GM18858 (cell line): ENCODE measurements around the gene DIPK1B.

ENCODE experiments used
- ATAC-seq: cut with Tn5 transposase; IDR thresholded peaks from one replicate; pipeline ENCODE4 v1.9.1; 2021; ENCODE audit not compliant: unreplicated experiment

The DIPK1B gene

GRCh38 chr9:136711751-136712689 is at the start of gene DIPK1B:
DIPK1B (plus strand) TSS chr9:136712572; CDS start chr9:136712666, 94 bp downstream.
- no peak for ATAC-seq

GRCh38 chr9:136662656-136663581 is 49.5 kb upstream of the DIPK1B start, which contains the start of gene EGFL7:
EGFL7 (plus strand) TSS chr9:136662916; CDS start chr9:136668283, 5,367 bp downstream.
- no peak for ATAC-seq

- no peak for ATAC-seq
Observed at GRCh38 chr9:136664000-136664915, 48.1 kb upstream of the DIPK1B start.

GRCh38 chr9:136665111-136665703 is 47.2 kb upstream of the DIPK1B start:
- no peak for ATAC-seq

- ATAC-seq = no peak
Observed at GRCh38 chr9:136665704-136666371, 46.5 kb upstream of the DIPK1B start.

GRCh38 chr9:136666372-136667213 is 45.8 kb upstream of the DIPK1B start:
- ATAC-seq = no peak

GRCh38 chr9:136667214-136667939 is 45.0 kb upstream of the DIPK1B start:
- no peak for ATAC-seq

- ATAC-seq = no peak
Observed at GRCh38 chr9:136667940-136668760, 44.2 kb upstream of the DIPK1B start.

GRCh38 chr9:136668983-136669790 is 43.2 kb upstream of the DIPK1B start:
- ATAC-seq = no peak

- ATAC-seq = no peak
Observed at GRCh38 chr9:136669791-136670464, 42.4 kb upstream of the DIPK1B start.

- ATAC-seq = no peak
Observed at GRCh38 chr9:136670576-136671253, 41.7 kb upstream of the DIPK1B start.

GRCh38 chr9:136671254-136671614 is 41.1 kb upstream of the DIPK1B start:
- ATAC-seq = no peak

GRCh38 chr9:136671646-136672430 is 40.5 kb upstream of the DIPK1B start:
- no peak for ATAC-seq

GRCh38 chr9:136672431-136673087 is 39.8 kb upstream of the DIPK1B start:
- ATAC-seq = no peak
